Panc1 (cell line): Measurements from ENCODE around the gene SSH2. TPM values are rescaled to one million over a fixed set of nuclear protein-coding genes. Genes with fewer than 3 reads are reported as not detected.

ENCODE experiments used
- ATAC-seq: fragments of 200-7000 bp; cut with Tn5 transposase; 2 replicates; pipeline ENCODE4 v1.9.1; 2020; ENCODE audit warnings: mild to moderate bottlenecking, moderate library complexity
- BruUV-seq: library from RNA; stranded (reverse); fragments of 400-500 nt; replicated peaks from 2 replicates; lab custom pipeline; 2021; lab: Mats Ljungman, UMichigan
- CTCF ChIA-PET: fragments of 300-600 bp; sonication (Branson Sonifier 250); formaldehyde crosslinking; loops from one replicate; lab custom pipeline; 2022; ENCODE audit warnings: antibody characterized with exemption; lab: Charles Lee
- POLR2A ChIA-PET: fragments of 300-600 bp; sonication (Branson Sonifier 250); formaldehyde crosslinking; loops from one replicate; lab custom pipeline; 2022; ENCODE audit warnings: antibody characterized with exemption; lab: Charles Lee
- DNase-seq: peaks from one replicate; pipeline ENCODE4 v3.0.0-alpha.2; 2010; ENCODE audit warnings: low read depth, low spot score
- H3K27ac ChIP-seq: 2 replicates; pipeline ENCODE4 v1.5.1; 2011; ENCODE audit warnings: mild to moderate bottlenecking, low read length, inconsistent platforms
- H3K27me3 ChIP-seq: fragments of 200-500 bp; sonication (Bioruptor generic); 2 replicates; pipeline ENCODE4 v1.6.0; 2014; ENCODE audit warnings: low read length, inconsistent platforms; ENCODE audit not compliant: control insufficient read depth, insufficient read depth
- H3K36me3 ChIP-seq: fragments of 200-500 bp; sonication (Bioruptor generic); 2 replicates; pipeline ENCODE4 v1.5.1; 2014; ENCODE audit warnings: inconsistent platforms, mild to moderate bottlenecking, low read length, moderate library complexity; ENCODE audit not compliant: control insufficient read depth, insufficient read depth
- H3K4me1 ChIP-seq: 2 replicates; pipeline ENCODE4 v1.5.1; 2011; ENCODE audit warnings: inconsistent platforms, mild to moderate bottlenecking, low read length, moderate library complexity; ENCODE audit not compliant: control insufficient read depth, insufficient read depth
- H3K4me3 ChIP-seq, 2 experiments: 2 replicates each; pipeline ENCODE4 v1.5.1; 2011 to 2012; ENCODE audit warnings: low read depth in 2 of 2, low read length in 2 of 2, mild to moderate bottlenecking in 2 of 2, inconsistent platforms in 1 of 2, moderate library complexity in 1 of 2
- H3K9me3 ChIP-seq: fragments of 200-500 bp; sonication (Bioruptor generic); 2 replicates; pipeline ENCODE4 v1.5.1; 2014; ENCODE audit warnings: low read depth, mild to moderate bottlenecking, inconsistent platforms, low read length, moderate library complexity; ENCODE audit not compliant: control insufficient read depth, insufficient read depth
- POLR2AphosphoS5 ChIP-seq: IDR thresholded peaks from 2 replicates; pipeline ENCODE4 v1.6.1; 2012; ENCODE audit warnings: mild to moderate bottlenecking, low read depth, low read length, moderate library complexity
- REST ChIP-seq, 2 experiments: IDR thresholded peaks; 2 replicates each; pipeline ENCODE4 v1.6.1; 2011 to 2012; ENCODE audit warnings: low read depth in 2 of 2, control low read depth in 1 of 2, low read length in 1 of 2, mild to moderate bottlenecking in 1 of 2, moderate library complexity in 1 of 2; ENCODE audit not compliant: insufficient read depth in 1 of 2
- SIN3A ChIP-seq: IDR thresholded peaks from 2 replicates; pipeline ENCODE4 v1.6.1; 2012; ENCODE audit warnings: low read depth, mild to moderate bottlenecking, low read length, moderate library complexity, borderline replicate concordance; ENCODE audit not compliant: insufficient read depth
- TCF7L2 ChIP-seq: IDR thresholded peaks from 2 replicates; pipeline ENCODE4 v1.6.1; 2011; ENCODE audit warnings: mild to moderate bottlenecking, low read depth, low read length, inconsistent platforms
- in situ Hi-C: cut with HindIII; loops from 2 replicates; pipeline ENCODE4 v1.10.0; 2016; ENCODE audit warnings: low sequenced_read_pairs, low pct_unique_long_range_greater_than_20kb
- intact Hi-C: fragments of 100-400 bp; cut with micrococcal nuclease; formaldehyde crosslinking; loops from one replicate; pipeline ENCODE4 v1.10.0; 2022; ENCODE audit not compliant: unreplicated experiment
- total RNA-seq: library from RNA; stranded (reverse); gene quantifications from one replicate; pipeline ENCODE4 v1.2.1, GENCODE V29; 2021; ENCODE audit not compliant: unreplicated experiment
- TF ChIP-seq, protein P1 (sequence below): fragments of 450-650 bp; IDR thresholded peaks from 2 replicates; pipeline ENCODE4 v1.5.1; 2017; ENCODE audit warnings: mild to moderate bottlenecking

Gene SSH2
- total RNA-seq, 1 experiment from 2014 or later = 30.6 TPM

- H3K27me3 ChIP-seq = no peaks in the 10 kb centered on the region
- H3K4me1 ChIP-seq = no peaks in the 10 kb centered on the region
- no TSS peak for BruUV-seq
- DNase-seq (no peak), ATAC-seq (no peak)
- POLR2A ChIA-PET = no interaction called here
- CTCF ChIA-PET = interaction anchor here (0.5 kb wide), 1 partner anchor 501 kb away, joined by 4 read pairs; no protein-coding TSS in a partner anchor
- H3K36me3 ChIP-seq = no peaks in the 10 kb centered on the region
- TF ChIP-seq SIN3A (no peak), POLR2AphosphoS5 (no peak), REST (IDR thresholded peaks at IDR 0.05; ENCODE audit: insufficient read depth in 1 of 2, low read depth in 2 of 2, low read length in 1 of 2) (no peak), TCF7L2 (no peak)
- TF ChIP-seq, protein P1, sequence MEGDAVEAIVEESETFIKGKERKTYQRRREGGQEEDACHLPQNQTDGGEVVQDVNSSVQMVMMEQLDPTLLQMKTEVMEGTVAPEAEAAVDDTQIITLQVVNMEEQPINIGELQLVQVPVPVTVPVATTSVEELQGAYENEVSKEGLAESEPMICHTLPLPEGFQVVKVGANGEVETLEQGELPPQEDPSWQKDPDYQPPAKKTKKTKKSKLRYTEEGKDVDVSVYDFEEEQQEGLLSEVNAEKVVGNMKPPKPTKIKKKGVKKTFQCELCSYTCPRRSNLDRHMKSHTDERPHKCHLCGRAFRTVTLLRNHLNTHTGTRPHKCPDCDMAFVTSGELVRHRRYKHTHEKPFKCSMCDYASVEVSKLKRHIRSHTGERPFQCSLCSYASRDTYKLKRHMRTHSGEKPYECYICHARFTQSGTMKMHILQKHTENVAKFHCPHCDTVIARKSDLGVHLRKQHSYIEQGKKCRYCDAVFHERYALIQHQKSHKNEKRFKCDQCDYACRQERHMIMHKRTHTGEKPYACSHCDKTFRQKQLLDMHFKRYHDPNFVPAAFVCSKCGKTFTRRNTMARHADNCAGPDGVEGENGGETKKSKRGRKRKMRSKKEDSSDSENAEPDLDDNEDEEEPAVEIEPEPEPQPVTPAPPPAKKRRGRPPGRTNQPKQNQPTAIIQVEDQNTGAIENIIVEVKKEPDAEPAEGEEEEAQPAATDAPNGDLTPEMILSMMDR = no peak
- H3K9me3 ChIP-seq = no peaks in the 10 kb centered on the region
- in situ Hi-C loops (no loop called here), intact Hi-C loops (no loop called here)
- H3K4me3 ChIP-seq = no peak overlapping the region
- H3K27ac ChIP-seq = no peak overlapping the region
Observed at GRCh38 chr17:29836643-29837042, 93.4 kb downstream of the SSH2 start.

DNA sequence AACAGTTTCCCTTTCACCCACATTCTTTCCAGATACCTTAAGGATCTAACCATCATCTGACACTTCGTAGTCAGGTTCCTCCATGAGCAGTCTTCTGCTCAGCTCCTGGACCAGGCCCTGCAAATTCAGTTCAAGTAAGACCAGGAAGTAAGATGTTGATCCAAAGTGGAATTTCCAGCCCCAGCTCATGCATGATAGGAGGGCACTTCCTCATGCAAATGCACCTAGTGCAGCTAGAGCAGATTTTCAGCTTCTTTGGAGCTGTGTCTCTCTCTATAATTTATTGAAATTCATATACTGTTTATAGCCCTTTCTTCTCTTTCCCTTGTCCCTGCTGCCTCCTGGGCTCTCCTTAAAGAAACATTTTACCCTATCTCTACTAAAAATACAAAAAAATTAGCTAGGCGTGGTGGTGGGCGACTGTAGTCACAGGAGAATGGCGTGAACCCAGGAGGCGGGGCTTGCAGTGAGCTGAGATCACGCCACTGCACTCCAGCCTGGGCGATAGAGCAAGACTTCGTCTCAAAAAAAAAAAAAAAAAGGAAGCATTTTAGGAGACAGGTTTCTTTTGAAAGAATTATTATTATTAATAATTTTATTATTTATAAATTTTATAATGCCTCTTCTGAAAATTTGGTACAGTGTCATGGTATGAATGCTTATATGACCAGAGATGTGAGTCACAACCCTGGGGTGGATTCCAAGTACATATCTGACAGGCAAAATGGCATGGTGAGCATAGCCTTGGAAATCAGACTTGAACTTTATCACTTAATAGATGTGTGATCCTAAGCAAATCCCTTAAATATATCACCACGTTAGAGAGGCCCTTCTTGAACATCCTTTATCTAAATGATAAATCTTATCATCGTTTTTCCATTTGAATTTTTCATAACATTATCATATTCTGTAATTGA is 94.3 kb downstream of the SSH2 start:
- Histone ChIP-seq H3K4me3 (no peak overlapping the region), H3K36me3 (no peaks in the 10 kb centered on the region), H3K27me3 (no peaks in the 10 kb centered on the region), H3K27ac (no peak overlapping the region), H3K4me1 (no peaks in the 10 kb centered on the region), H3K9me3 (no peaks in the 10 kb centered on the region)
- intact Hi-C loops = no loop called here
- ChIA-PET CTCF (no interaction called here), POLR2A (no interaction called here)
- TF ChIP-seq REST (IDR thresholded peaks at IDR 0.05; ENCODE audit: insufficient read depth in 1 of 2, low read depth in 2 of 2, low read length in 1 of 2) (no peak), SIN3A (no peak), TCF7L2 (no peak), POLR2AphosphoS5 (no peak)
- TF ChIP-seq, protein P1 = no peak
- no peak for DNase-seq
- ATAC-seq = no peak
- BruUV-seq = no TSS peak
- in situ Hi-C loops = no loop called here
